Naive thymus-derived CD8-positive, alpha-beta T cell (primary cell): ENCODE measurements around the gene CHN1. TPM values are rescaled to one million over a fixed set of nuclear protein-coding genes. Genes with fewer than 3 reads are reported as not detected.

ENCODE experiments used
- ATAC-seq, 2 donors: fragments of 150-1000 bp; cut with Tn5 transposase in 1 of 2; sonication (Bioruptor Pico), chemical (Tn5 transposase) in 1 of 2; 1 replicate in 1 of 2; 2 replicates in 1 of 2; pipeline ENCODE4 v1.10.0; 2021; ENCODE audit warnings: mild to moderate bottlenecking in 2 of 2, moderate library complexity in 2 of 2
- POLR2A ChIA-PET: fragments of 350-600 bp; sonication (Branson Sonifier 250); formaldehyde crosslinking; loops from one replicate; lab custom pipeline; 2021; ENCODE audit warnings: antibody characterized with exemption; lab: Charles Lee
- DNase-seq, 10 donors: peaks; one replicate each; pipeline versions ENCODE4 v3.0.0 to v3.0.0-alpha.2; 2020 to 2022
- H3K27ac Mint-ChIP-seq, 10 donors: one replicate each; pipeline ENCODE4 v1.8.0; 2020 to 2022; ENCODE audit warnings: mild to moderate bottlenecking in 10 of 10, mixed read lengths in 10 of 10, moderate library complexity in 4 of 10, inconsistent platforms in 1 of 10
- H3K27me3 Mint-ChIP-seq, 5 donors: one replicate each; pipeline ENCODE4 v1.8.0; 2021 to 2022; ENCODE audit warnings: mixed read lengths in 5 of 5
- H3K36me3 Mint-ChIP-seq, 3 donors: one replicate each; pipeline ENCODE4 v1.8.0; 2020 to 2022; ENCODE audit warnings: mixed read lengths in 3 of 3, mild to moderate bottlenecking in 2 of 3, inconsistent platforms in 1 of 3
- H3K4me1 Mint-ChIP-seq, 4 donors: one replicate each; pipeline ENCODE4 v1.8.0; 2021 to 2022; ENCODE audit warnings: mixed read lengths in 4 of 4
- H3K4me3 Mint-ChIP-seq, 10 donors: one replicate each; pipeline ENCODE4 v1.8.0; 2020 to 2022; ENCODE audit warnings: mild to moderate bottlenecking in 10 of 10, mixed read lengths in 10 of 10, moderate library complexity in 6 of 10, inconsistent platforms in 1 of 10
- H3K9me3 Mint-ChIP-seq, 9 donors: one replicate each; pipeline ENCODE4 v1.8.0; 2020 to 2022; ENCODE audit warnings: mixed read lengths in 9 of 9, mild to moderate bottlenecking in 3 of 9, inconsistent platforms in 1 of 9, moderate library complexity in 1 of 9
- polyA plus RNA-seq, 3 donors: library from polyadenylated mRNA; unstranded; fragments of 300-500 nt; fragmentation: Illumina TruSeq; gene quantifications; one replicate each; pipeline ENCODE4 v1.2.3, GENCODE V29; 2021
- total RNA-seq, 8 experiments: library from RNA in 2 of 8; stranded (reverse) in 2 of 8; gene quantifications; one replicate each; pipeline ENCODE4 v1.2.3 and lab custom pipeline; 2021 to 2026

Gene CHN1
- total and polyA plus RNA-seq, 5 experiments from 2014 or later, result 0.58 to 2.2 (median 1.8) TPM

DNA sequence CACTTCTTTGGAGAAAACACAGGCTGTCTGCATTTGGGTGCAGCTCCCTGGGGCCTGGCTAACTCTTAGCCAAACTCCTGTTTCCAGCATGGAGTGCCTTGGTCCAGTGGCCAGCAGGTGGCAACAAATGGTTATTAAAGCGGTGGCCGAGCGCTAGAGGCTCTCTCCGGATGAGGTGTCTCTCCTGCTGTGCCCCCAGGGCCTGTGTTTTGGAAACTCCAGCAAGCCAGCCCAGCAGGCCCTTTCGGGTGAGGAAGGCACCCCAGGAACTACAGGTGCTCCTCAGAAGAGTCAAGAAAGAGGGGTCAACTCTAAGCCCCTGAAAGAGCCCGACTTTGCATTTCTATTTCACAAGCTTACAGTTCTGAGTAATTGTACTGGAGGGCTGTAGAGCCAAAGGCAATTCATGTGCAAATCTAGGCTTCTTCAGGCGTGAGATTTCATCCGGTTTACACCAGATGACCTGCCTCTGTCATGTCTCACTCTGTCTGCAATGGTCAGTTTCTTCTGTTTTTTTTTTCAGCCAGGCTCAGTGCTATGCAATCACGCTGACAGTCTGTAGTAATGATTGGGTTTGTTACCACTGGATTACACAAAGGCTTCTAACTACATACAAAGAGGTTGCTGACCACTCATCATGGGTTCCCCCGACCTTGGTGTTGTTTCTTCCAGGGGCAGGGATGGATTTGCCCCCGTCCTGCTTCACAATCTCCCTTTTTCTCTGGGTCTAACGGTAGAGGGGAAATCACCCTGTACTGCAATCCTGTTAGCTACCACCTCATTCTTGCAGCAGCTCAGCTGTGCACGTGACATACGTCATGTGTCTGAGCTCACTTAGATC, 233.3 kb downstream of the CHN1 start:
- Mint-ChIP-seq H3K4me3 (peak overlapping the region in 4 of 10 donors; percentile 15 to 50 (median 44)), H3K27ac (peak overlapping the region in 8 of 10 donors; percentile 48 to 90 (median 74)), H3K9me3 (no peaks in the 10 kb centered on the region), H3K36me3 (no peaks in the 10 kb centered on the region), H3K27me3 (peaks cover 0 to 3% (median 0%) of the 10 kb centered on the region in 5 donors), H3K4me1 (peaks cover 14 to 22% (median 21%) of the 10 kb centered on the region in 4 donors)
- ATAC-seq (peak; percentile 82 to 83), DNase-seq (peak in 4 of 10 donors; percentile 26 to 80 (median 41))
- POLR2A ChIA-PET, result interaction anchor here (0.9 to 1.5 kb wide), 5 partner anchors 8 to 232 kb away, joined by 3 to 4 read pairs (median 3); no protein-coding TSS in a partner anchor

DNA sequence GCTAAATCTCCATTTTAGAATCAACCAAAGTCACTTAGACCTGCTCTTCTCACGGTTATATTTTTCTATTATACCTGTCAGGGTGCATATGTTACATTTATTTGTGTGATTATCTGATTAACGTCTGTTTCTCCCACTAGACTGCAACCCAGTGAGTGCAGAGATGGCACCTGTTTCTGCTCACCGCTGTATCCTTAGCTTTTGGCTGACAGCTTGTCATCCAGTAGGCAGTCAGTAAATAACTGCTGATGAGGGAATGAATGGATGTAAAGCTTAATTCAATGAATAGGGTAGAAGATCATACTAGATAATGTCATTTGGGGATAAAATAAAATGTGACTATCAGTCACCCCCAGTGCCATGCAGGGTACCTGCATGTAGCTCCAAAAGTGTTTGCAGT, 234.0 kb downstream of the CHN1 start:
- H3K36me3 Mint-ChIP-seq, result no peaks in the 10 kb centered on the region
- no peak overlapping the region for H3K4me3 Mint-ChIP-seq
- peaks cover 0 to 3% (median 0%) of the 10 kb centered on the region in 5 donors for H3K27me3 Mint-ChIP-seq
- H3K4me1 Mint-ChIP-seq, result peaks cover 8 to 15% (median 14%) of the 10 kb centered on the region in 4 donors
- POLR2A ChIA-PET, result interaction anchor here (0.9 to 1.5 kb wide), 4 partner anchors 9 to 219 kb away, joined by 3 to 4 read pairs (median 3); no protein-coding TSS in a partner anchor
- no peaks in the 10 kb centered on the region for H3K9me3 Mint-ChIP-seq
- DNase-seq (no peak), ATAC-seq (peak in 1 of 2 donors; percentile 6)
- peak overlapping the region in 4 of 10 donors; percentile 27 to 79 (median 63) for H3K27ac Mint-ChIP-seq

GRCh38 chr2:174768557-174768956, 236.6 kb downstream of the CHN1 start:
- Mint-ChIP-seq H3K4me1 (peaks cover 4 to 9% (median 6%) of the 10 kb centered on the region in 4 donors), H3K36me3 (no peaks in the 10 kb centered on the region), H3K9me3 (no peaks in the 10 kb centered on the region), H3K27ac (peak overlapping the region in 6 of 10 donors; percentile 4 to 87 (median 52)), H3K27me3 (peaks cover 0 to 3% (median 0%) of the 10 kb centered on the region in 5 donors), H3K4me3 (no peak overlapping the region)
- ATAC-seq (no peak), DNase-seq (no peak)
- POLR2A ChIA-PET, result no interaction called here

DNA sequence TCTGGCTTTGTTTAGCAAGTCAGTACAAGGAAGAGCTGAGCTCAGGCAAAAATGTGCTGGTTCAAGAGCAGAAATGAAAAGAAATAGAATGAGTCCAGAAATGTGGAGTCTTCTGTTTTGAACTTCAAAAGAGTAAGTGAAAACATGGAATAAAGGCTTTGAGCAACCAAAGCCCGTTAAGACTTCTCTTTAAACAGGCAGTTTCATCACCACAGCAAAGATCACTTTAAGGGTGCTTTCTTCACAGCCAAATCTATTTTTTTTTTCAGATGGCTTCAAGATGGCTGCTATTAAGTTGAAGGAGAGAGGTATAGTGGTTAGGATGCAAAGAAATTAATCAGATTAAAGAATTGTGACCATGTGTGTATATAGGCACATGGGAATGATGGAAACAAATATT, 238.9 kb downstream of the CHN1 start:
- H3K4me1 Mint-ChIP-seq, result peaks cover 6 to 15% (median 10%) of the 10 kb centered on the region in 4 donors
- H3K4me3 Mint-ChIP-seq, result no peak overlapping the region
- POLR2A ChIA-PET, result no interaction called here
- ATAC-seq, result no peak
- H3K27ac Mint-ChIP-seq, result no peak overlapping the region
- no peak for DNase-seq
- H3K36me3 Mint-ChIP-seq, result no peaks in the 10 kb centered on the region
- no peaks in the 10 kb centered on the region for H3K9me3 Mint-ChIP-seq
- H3K27me3 Mint-ChIP-seq, result peaks cover 0 to 8% (median 0%) of the 10 kb centered on the region in 5 donors

DNA sequence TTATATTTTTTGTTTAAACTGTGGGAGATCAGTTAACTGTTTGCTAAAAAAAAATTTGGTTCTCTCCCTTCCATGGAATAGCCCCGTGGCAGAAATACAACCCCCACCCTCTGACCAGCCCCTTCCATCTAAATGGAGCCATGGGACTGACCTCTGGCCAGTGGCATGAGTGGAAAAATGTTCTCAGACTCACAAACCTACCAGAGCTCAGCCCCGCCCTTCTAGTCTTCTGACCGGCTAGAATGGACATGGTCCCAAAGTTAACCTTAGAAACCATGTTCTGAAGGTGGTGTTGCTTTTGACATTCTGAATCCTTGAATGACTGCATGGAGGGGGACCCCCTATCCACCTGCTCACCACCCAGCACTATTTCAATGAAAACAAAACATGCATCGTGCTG, 239.6 kb downstream of the CHN1 start:
- no peak overlapping the region for H3K4me3 Mint-ChIP-seq
- ATAC-seq (no peak), DNase-seq (no peak)
- H3K27ac Mint-ChIP-seq, result peak overlapping the region in 1 of 10 donors; percentile 56
- peaks cover 0 to 8% (median 0%) of the 10 kb centered on the region in 5 donors for H3K27me3 Mint-ChIP-seq
- POLR2A ChIA-PET, result no interaction called here
- no peaks in the 10 kb centered on the region for H3K9me3 Mint-ChIP-seq
- no peaks in the 10 kb centered on the region for H3K36me3 Mint-ChIP-seq
- H3K4me1 Mint-ChIP-seq, result peaks cover 4 to 15% (median 10%) of the 10 kb centered on the region in 4 donors

- peak within 1 kb of the TSS in 3 of 10 donors; percentile 52 to 72 (median 56) for H3K27ac Mint-ChIP-seq
- ATAC-seq (no peak), DNase-seq (no peak)
- peaks cover 4 to 15% (median 10%) of the 10 kb centered on the region in 4 donors for H3K4me1 Mint-ChIP-seq
- POLR2A ChIA-PET, result no interaction called here
- no peaks in the 10 kb centered on the region for H3K9me3 Mint-ChIP-seq
- no peak within 1 kb of the TSS for H3K4me3 Mint-ChIP-seq
- H3K27me3 Mint-ChIP-seq, result peaks cover 0 to 8% (median 0%) of the 10 kb centered on the region in 5 donors
- H3K36me3 Mint-ChIP-seq, result no peaks in the 10 kb centered on the region
These were observed 240.6 kb downstream of the CHN1 start, which contains the start of gene CHRNA1 for GRCh38 chr2:174764280-174765255. Gene CHRNA1, minus strand, starts transcription at chr2:174764472. Its CDS starts 78 bp downstream, at chr2:174764394.

- POLR2A ChIA-PET, result interaction anchor here (1.5 kb wide), 1 partner anchor 11 kb away, joined by 3 read pairs; no protein-coding TSS in a partner anchor
- Mint-ChIP-seq H3K27ac (peak overlapping the region in 3 of 10 donors; percentile 21 to 52 (median 50)), H3K27me3 (peaks cover 0 to 10% (median 0%) of the 10 kb centered on the region in 5 donors), H3K4me1 (peaks cover 4 to 15% (median 10%) of the 10 kb centered on the region in 4 donors), H3K36me3 (no peaks in the 10 kb centered on the region), H3K4me3 (no peak overlapping the region), H3K9me3 (no peaks in the 10 kb centered on the region)
- ATAC-seq (no peak), DNase-seq (no peak)
These were observed 241.4 kb downstream of the CHN1 start for GRCh38 chr2:174763780-174764179.

DNA sequence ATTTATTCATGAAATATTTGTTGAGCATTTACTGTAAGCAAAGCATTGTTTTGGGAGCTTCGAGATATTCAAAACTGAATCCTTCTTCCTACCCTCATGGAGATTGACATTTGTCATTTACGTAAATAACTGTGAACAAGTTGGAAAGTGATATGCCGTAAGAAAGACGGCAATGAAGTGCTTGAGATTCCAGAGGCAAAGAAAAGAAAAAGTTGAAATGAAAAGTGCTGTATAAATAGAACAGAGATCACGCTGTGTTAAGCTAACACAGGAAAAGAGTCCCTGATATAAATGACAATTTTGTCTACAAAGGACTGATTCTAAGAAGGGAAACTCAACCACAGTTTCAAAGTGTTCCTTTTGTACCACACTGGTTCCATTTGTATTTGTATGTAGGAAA, 242.7 kb downstream of the CHN1 start:
- peaks cover 2 to 15% (median 10%) of the 10 kb centered on the region in 4 donors for H3K4me1 Mint-ChIP-seq
- no peaks in the 10 kb centered on the region for H3K9me3 Mint-ChIP-seq
- H3K4me3 Mint-ChIP-seq, result peak overlapping the region in 4 of 10 donors; percentile 22 to 37 (median 34)
- POLR2A ChIA-PET, result interaction anchor here (1.5 kb wide), 1 partner anchor 13 kb away, joined by 3 read pairs; no protein-coding TSS in a partner anchor
- H3K36me3 Mint-ChIP-seq, result no peaks in the 10 kb centered on the region
- H3K27me3 Mint-ChIP-seq, result peaks cover 0 to 10% (median 0%) of the 10 kb centered on the region in 5 donors
- H3K27ac Mint-ChIP-seq, result peak overlapping the region in 1 of 10 donors; percentile 14
- ATAC-seq (no peak), DNase-seq (no peak)

- ATAC-seq, result no peak
- no peak overlapping the region for H3K4me3 Mint-ChIP-seq
These were observed 243.3 kb downstream of the CHN1 start for GRCh38 chr2:174761837-174762236.

DNA sequence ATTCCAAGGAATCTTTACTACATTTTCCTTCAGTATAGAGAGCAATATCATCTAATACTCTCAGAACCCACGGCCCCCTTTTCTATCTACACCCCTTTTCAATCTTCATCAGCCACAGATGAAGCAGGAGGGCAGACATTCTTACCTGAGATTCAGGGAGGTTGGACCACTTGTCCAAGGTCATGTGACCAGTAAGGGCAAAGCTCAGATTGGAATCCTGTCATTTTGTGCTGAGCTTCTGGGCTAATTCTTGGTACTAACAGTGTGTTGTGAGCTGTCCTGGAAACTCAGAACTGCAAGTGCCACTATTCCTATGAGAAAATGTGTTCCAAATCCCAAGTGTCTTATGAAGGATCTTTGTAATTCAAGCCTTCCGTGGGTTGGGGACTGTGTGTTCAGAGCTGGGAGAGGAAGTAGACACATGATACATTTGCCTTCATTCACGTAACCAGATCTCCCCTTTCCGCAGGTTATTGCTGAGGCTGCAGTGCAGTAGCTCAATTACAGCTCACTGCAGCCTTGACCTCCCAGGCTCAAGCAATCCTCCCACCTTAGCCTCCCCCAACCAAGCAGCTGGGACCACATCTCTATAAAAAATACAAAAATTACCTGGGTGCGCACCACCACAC, 244.2 kb downstream of the CHN1 start:
- H3K4me1 Mint-ChIP-seq, result peaks cover 2 to 15% (median 10%) of the 10 kb centered on the region in 4 donors
- H3K36me3 Mint-ChIP-seq, result no peaks in the 10 kb centered on the region
- no peak for DNase-seq
- no peaks in the 10 kb centered on the region for H3K9me3 Mint-ChIP-seq
- ATAC-seq, result no peak
- H3K27me3 Mint-ChIP-seq, result peaks cover 0 to 8% (median 0%) of the 10 kb centered on the region in 5 donors
- POLR2A ChIA-PET, result no interaction called here
- H3K4me3 Mint-ChIP-seq, result no peak overlapping the region
- peak overlapping the region in 1 of 10 donors; percentile 73 for H3K27ac Mint-ChIP-seq

More at GRCh38 chr2:174761837-174762236, 243.3 kb downstream of the CHN1 start:
- Mint-ChIP-seq H3K27me3 (peaks cover 0 to 7% (median 0%) of the 10 kb centered on the region in 5 donors), H3K4me1 (peaks cover 2 to 15% (median 10%) of the 10 kb centered on the region in 4 donors), H3K27ac (peak overlapping the region in 1 of 10 donors; percentile 56), H3K36me3 (no peaks in the 10 kb centered on the region), H3K9me3 (no peaks in the 10 kb centered on the region)
- no peak for DNase-seq
- POLR2A ChIA-PET, result no interaction called here

GRCh38 chr2:174759381-174760065, 245.7 kb downstream of the CHN1 start:
- Mint-ChIP-seq H3K4me3 (no peak overlapping the region), H3K36me3 (no peaks in the 10 kb centered on the region), H3K9me3 (no peaks in the 10 kb centered on the region), H3K27me3 (peaks cover 0 to 8% (median 0%) of the 10 kb centered on the region in 5 donors), H3K27ac (peak overlapping the region in 3 of 10 donors; percentile 21 to 38 (median 34)), H3K4me1 (peaks cover 2 to 15% (median 10%) of the 10 kb centered on the region in 4 donors)
- ATAC-seq (no peak), DNase-seq (no peak)
- POLR2A ChIA-PET, result no interaction called here
